ENCODE data around the gene TPRX2. TPM values are rescaled to one million over a fixed set of nuclear protein-coding genes. Genes with fewer than 3 reads are reported as not detected.
"Not testable (repeated sequence)": the region's sequence is repeated elsewhere in the genome, so short reads cannot be mapped to it uniquely, and the experiment has no call there.

TPRX2 gene
- total and polyA plus RNA-seq, 5 experiments from 2014 or later: not detected

DNA sequence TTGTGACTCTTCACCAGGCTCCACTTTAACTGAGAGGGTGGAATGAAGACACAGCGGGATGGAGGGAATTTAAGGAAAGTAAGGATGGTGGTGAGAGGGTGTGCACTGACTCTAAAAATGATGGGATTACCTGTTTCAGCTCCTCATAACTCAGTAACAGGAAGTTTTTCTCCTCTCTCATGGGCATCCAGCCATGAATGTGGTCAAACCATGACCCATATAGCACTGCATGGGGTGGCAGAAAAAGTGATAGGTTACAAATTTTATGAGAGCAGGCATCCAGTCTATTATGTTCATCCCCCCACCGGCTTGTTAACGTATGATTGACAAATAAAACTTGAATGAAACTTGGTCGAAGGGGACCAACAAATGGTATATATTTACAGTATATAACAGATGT, 19.9 kb downstream of the TPRX2 start:
- Mint-ChIP-seq H3K4me1 (no peaks in the 10 kb centered on the region), H3K9me3 (peaks cover 0 to 10% (median 2%) of the 10 kb centered on the region in 9 donors), H3K27me3 (peaks cover 11 to 44% (median 17%) of the 10 kb centered on the region in 5 donors), H3K4me3 (no peak overlapping the region), H3K27ac (no peak overlapping the region), H3K36me3 (no peaks in the 10 kb centered on the region)
- POLR2A ChIA-PET: no interaction called here
- DNase-seq (no peak), ATAC-seq (no peak)

DNA sequence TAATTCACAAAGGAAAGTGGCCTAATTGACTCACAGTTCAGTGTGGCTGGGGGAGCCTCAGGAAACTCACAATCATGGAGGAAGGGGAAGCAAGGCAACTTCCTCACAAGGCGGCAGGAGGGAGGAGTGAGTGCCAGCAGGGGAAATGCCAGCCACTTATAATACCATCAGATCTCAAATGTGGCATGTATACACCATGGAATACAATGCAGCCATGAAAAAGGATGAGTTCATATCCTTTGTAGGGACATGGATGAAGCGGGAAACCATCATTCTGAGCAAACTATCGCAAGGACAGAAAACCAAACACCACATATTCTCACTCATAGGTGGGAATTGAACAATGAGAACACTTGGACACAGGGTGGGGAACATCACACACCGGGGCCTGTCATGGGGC, 20.4 kb downstream of the TPRX2 start:
- H3K27ac Mint-ChIP-seq, POLR2A ChIA-PET, H3K4me1 Mint-ChIP-seq, H3K4me3 Mint-ChIP-seq, ATAC-seq, DNase-seq, H3K36me3 Mint-ChIP-seq: not testable (repeated sequence)
- Mint-ChIP-seq H3K27me3 (peaks cover 10 to 39% (median 17%) of the 10 kb centered on the region in 5 donors), H3K9me3 (peaks cover 0 to 10% (median 2%) of the 10 kb centered on the region in 9 donors)

DNA sequence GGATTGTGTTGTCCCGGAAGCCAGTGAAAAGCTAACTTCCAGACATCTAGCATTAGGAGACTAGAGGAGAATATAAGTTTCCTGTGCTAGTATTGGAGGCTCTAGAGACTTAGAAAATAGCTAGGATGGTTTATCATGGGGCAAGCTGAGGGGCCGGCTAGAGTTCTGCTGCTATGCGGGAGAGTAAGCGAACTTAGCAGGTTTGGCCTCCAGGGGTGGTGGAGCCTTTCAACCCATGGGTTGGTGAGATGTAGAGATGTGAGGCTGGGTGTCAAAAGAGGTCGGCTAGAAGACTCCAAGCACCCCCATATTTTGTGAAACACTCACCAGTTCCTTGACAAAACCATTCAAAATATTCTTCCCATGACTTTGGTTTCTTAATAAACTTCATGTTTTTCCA, 22.7 kb downstream of the TPRX2 start:
- Mint-ChIP-seq H3K27ac (no peak overlapping the region), H3K27me3 (peaks cover 16 to 45% (median 25%) of the 10 kb centered on the region in 5 donors), H3K4me3 (no peak overlapping the region), H3K4me1 (no peaks in the 10 kb centered on the region), H3K36me3 (no peaks in the 10 kb centered on the region), H3K9me3 (peaks cover 0 to 10% (median 2%) of the 10 kb centered on the region in 9 donors)
- POLR2A ChIA-PET: no interaction called here
- no peak for ATAC-seq
- DNase-seq: no peak

DNA sequence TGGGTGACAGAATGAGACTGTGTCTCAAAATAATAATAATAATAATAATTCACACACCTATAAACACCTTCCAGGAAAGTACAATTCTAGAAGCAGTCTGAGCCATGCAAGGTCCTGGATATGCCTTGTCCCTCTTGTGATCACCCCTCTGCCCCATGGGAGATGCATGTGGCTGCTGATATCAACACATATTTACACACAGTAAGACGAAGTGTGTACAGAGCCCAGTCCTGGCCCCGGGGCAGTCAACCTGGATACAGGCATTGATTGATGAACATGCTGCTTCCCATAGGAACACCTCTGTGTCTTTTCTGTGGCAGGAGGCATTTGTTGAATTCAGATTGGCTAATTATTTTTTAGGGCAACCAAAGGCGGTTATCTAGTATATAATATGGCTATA, 23.9 kb downstream of the TPRX2 start:
- Mint-ChIP-seq H3K9me3 (peaks cover 0 to 10% (median 2%) of the 10 kb centered on the region in 9 donors), H3K4me1 (no peaks in the 10 kb centered on the region), H3K27ac (peak overlapping the region in 1 of 10 donors; percentile 78), H3K4me3 (no peak overlapping the region), H3K27me3 (peaks cover 16 to 42% (median 25%) of the 10 kb centered on the region in 5 donors), H3K36me3 (no peaks in the 10 kb centered on the region)
- POLR2A ChIA-PET: no interaction called here
- ATAC-seq (no peak), DNase-seq (no peak)

DNA sequence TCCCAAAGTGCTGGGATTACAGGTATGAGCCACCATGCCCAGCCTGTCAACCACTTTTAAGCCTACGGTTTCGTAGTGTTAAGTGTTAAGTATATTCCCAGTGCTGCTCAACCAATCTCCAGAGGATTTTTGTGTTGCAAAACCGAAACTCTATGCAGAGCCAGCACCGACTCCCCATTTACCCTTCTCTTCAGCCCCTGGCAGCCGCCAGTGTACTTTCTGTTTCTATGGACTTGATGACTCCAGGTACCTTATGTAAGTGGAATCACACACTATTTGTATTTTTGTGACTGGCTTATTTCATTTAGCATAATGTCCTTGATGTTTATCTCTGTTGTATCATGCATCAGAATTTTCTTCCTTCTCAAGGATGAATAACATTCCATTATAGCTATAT, 26.0 kb downstream of the TPRX2 start:
- POLR2A ChIA-PET: no interaction called here
- Mint-ChIP-seq H3K27me3 (peaks cover 12 to 25% (median 19%) of the 10 kb centered on the region in 5 donors), H3K4me1 (no peaks in the 10 kb centered on the region), H3K36me3 (no peaks in the 10 kb centered on the region), H3K27ac (no peak overlapping the region), H3K9me3 (no peaks in the 10 kb centered on the region), H3K4me3 (no peak overlapping the region)
- DNase-seq (no peak), ATAC-seq (no peak)

DNA sequence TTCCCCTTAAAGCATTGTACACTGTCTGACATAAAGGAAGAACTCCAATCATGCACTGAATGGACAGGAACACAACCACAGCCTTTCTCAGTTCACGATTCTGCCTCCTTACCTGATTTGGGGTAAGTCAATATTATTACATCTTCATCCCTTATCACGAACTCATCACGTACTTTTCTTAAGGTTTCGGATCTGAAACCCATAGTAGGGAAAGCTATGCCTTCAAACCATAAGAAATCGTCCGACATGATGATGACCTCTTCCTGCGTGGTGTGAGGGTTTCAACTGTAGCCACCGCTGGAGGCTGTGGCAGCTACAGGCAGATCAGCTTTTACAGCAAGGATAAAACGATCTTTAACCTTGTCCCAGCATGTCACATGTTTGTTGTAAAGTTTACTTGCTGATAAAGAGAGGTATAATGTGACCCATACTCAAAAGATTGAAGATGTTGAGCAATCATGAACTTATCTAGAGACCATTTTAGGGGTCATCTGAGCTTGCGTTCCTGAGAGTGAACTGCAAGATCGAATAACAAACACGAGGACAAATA, 27.1 kb downstream of the TPRX2 start, which contains the start of gene SULT2A1:
TSS of gene SULT2A1 (minus strand) at position 306 of the 550 bp plus-strand sequence. CDS start at position 248, 58 bp downstream.
- DNase-seq (no peak), ATAC-seq (no peak)
- Mint-ChIP-seq H3K4me1 (no peaks in the 10 kb centered on the region), H3K27ac (no peak within 1 kb of the TSS), H3K9me3 (peaks cover 0 to 3% (median 0%) of the 10 kb centered on the region in 9 donors), H3K36me3 (no peaks in the 10 kb centered on the region), H3K27me3 (peaks cover 12 to 25% (median 19%) of the 10 kb centered on the region in 5 donors), H3K4me3 (no peak within 1 kb of the TSS)
- POLR2A ChIA-PET: no interaction called here

DNA sequence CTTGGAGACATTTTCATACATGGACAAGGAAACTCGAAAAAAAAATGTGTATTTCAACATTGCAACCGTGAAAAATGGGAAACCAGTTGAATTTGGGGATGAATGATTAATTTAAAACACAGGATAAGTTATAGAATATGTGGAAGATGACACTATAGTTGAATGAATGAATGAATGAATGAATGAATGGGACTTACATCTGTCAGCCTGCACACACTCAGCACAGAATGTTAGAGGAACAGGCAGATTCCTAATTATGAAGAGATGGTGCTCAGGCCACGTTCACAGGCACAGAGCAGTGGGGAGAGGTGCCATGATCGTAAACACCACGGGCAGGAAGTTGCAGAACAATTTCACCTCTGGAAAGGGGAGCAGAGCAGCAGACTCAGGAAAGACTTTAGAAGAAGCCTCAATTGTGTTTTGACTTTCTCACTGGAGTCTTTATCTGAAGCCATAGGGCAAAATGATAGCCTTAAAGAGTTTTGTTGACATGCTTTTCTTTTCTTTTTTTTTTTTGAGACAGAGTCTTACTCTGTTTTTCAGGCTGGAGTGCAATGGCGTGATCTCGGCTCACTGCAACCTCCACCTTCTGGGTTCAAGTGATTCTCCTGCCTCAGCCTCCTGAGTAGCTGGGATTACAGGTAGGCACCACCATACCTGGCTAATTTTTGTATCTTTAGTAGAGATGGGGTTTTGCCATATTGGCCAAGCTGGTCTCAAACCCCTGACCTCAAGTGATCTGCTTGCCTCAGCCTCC, 32.0 kb downstream of the TPRX2 start:
- POLR2A ChIA-PET: interaction anchor here (0.7 kb wide), 1 partner anchor 22 kb away, joined by 4 read pairs; no protein-coding TSS in a partner anchor

DNA sequence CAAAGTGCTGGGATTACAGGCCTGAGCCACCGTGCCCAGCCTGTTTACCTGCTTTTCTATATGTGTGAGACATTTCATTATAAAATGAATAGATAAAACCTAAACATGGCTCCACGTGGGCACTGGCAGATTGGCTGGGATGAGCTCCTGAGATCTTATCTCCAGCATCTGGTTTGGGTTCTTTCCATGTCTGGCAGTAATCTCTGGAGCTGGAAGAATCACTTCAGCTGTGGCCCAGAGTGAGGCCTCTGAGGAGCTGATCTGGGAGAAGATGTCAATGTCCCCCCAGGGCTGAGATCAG, 32.5 kb downstream of the TPRX2 start:
- DNase-seq (no peak), ATAC-seq (no peak)
- H3K27me3 Mint-ChIP-seq: peaks cover 0 to 6% (median 3%) of the 10 kb centered on the region in 5 donors
- peaks cover 0 to 15% (median 0%) of the 10 kb centered on the region in 9 donors for H3K9me3 Mint-ChIP-seq
- H3K27ac Mint-ChIP-seq: no peak overlapping the region
- H3K4me1 Mint-ChIP-seq: no peaks in the 10 kb centered on the region
- POLR2A ChIA-PET: interaction anchor here (0.7 kb wide), 1 partner anchor 23 kb away, joined by 4 read pairs; no protein-coding TSS in a partner anchor
- H3K36me3 Mint-ChIP-seq: no peaks in the 10 kb centered on the region
- no peak overlapping the region for H3K4me3 Mint-ChIP-seq

More for the DNA sequence above, 32.0 kb downstream of the TPRX2 start:
- DNase-seq (no peak), ATAC-seq (no peak)
- H3K27me3 Mint-ChIP-seq: peaks cover 4 to 10% (median 6%) of the 10 kb centered on the region in 5 donors
- H3K27ac Mint-ChIP-seq: no peak overlapping the region
- H3K4me3 Mint-ChIP-seq: no peak overlapping the region
- no peaks in the 10 kb centered on the region for H3K36me3 Mint-ChIP-seq
- peaks cover 0 to 15% (median 0%) of the 10 kb centered on the region in 9 donors for H3K9me3 Mint-ChIP-seq
- no peaks in the 10 kb centered on the region for H3K4me1 Mint-ChIP-seq

DNA sequence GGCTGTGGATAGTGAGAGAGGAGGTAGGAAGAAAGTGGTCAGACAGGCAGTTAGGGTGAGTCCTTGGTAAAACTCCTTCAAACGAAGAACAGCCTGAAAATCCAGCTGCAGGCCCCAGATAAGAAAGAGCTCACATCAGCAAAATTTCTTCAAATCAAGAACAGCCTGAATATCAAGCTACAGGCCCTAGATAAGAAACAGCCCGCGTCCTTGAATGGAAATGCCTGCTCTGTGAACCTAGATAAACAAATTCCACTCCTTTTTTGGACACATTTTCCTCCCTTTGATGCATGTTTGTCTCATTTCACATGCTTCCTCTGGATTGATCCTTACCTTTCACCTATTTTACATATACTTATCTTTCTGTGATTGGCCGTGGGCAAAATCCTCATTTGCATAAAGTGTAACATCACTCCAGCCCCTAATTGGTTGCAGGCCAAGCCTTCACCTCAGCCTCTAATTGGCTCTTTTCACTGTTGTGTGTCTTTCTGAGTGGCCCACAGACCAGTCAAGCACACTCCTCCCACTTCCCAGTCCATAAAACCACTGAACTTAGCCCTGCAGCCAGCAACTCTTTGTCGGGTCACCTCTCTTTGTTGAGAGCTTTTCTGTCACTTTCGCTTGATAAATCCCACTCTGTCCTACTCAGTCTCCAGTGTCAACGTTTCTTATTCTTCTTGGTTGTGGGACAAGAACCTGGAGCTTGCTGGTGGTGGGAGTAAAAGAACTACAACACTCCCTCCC, 33.1 kb downstream of the TPRX2 start:
- H3K9me3 Mint-ChIP-seq: peaks cover 0 to 15% (median 0%) of the 10 kb centered on the region in 9 donors
- no peaks in the 10 kb centered on the region for H3K4me1 Mint-ChIP-seq
- no peak overlapping the region for H3K27ac Mint-ChIP-seq
- POLR2A ChIA-PET: interaction anchor here (0.7 kb wide), 1 partner anchor 23 kb away, joined by 4 read pairs; no protein-coding TSS in a partner anchor
- ATAC-seq (no peak), DNase-seq (no peak)
- peaks cover 0 to 6% (median 3%) of the 10 kb centered on the region in 5 donors for H3K27me3 Mint-ChIP-seq
- H3K4me3 Mint-ChIP-seq: no peak overlapping the region
- H3K36me3 Mint-ChIP-seq: no peaks in the 10 kb centered on the region

DNA sequence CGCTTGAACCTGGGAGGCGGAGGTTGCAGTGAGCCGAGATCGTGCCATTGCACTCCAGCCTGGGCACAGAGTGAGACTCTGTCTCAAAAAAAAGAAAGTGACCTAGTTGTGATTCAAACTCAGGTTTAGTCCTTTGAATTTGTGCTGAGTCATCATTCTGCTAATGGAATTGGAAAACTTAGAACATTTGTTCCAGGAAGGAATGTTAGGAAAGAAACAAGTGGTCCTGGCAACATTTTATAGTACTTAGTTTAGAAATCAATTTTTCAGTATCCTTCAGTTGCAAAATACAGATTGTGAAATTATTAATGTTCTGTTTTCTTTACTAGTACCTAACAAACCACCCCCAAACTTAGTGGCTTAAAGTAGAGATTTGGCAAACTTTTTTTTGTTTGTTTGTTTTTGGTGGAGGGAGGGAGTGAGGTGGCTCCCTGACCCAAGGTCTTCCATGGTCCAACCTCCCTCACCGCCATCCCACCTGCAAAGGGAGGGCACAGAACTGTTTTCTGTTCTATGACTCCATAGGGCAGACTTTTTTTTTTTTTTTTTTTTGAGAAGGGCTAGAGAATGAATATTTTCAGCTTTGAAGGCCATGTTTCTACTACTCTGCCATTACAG, 36.2 kb downstream of the TPRX2 start:
- H3K4me3 Mint-ChIP-seq: no peak overlapping the region
- no peaks in the 10 kb centered on the region for H3K4me1 Mint-ChIP-seq
- H3K9me3 Mint-ChIP-seq: peaks cover 0 to 15% (median 0%) of the 10 kb centered on the region in 9 donors
- POLR2A ChIA-PET: no interaction called here
- H3K36me3 Mint-ChIP-seq: no peaks in the 10 kb centered on the region
- H3K27me3 Mint-ChIP-seq: peaks cover 0 to 17% (median 0%) of the 10 kb centered on the region in 5 donors
- no peak overlapping the region for H3K27ac Mint-ChIP-seq
- DNase-seq (no peak), ATAC-seq (no peak)

DNA sequence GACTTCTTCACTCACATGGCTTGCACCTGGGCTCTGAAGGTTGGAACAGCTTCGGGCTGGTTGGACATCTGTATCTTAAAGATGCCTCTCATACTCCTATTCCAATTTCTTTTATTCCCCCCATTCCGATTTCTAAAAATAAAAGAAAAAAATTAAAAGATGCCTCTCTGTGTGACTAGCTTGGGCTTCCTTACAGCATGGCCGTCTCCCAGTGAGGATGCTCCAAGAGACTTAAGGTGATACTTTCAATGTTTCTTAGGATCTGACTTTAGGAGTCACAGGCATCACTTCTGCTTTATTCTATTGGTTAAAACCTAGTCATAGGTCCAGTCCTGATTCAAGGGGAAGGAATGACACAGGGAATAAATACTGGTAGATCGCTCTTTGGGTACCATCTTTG, 37.0 kb downstream of the TPRX2 start:
- no peak for ATAC-seq
- POLR2A ChIA-PET: no interaction called here
- peaks cover 0 to 12% (median 0%) of the 10 kb centered on the region in 9 donors for H3K9me3 Mint-ChIP-seq
- no peaks in the 10 kb centered on the region for H3K4me1 Mint-ChIP-seq
- H3K4me3 Mint-ChIP-seq: no peak overlapping the region
- no peak for DNase-seq
- peaks cover 0 to 18% (median 3%) of the 10 kb centered on the region in 5 donors for H3K27me3 Mint-ChIP-seq
- no peaks in the 10 kb centered on the region for H3K36me3 Mint-ChIP-seq
- H3K27ac Mint-ChIP-seq: no peak overlapping the region

DNA sequence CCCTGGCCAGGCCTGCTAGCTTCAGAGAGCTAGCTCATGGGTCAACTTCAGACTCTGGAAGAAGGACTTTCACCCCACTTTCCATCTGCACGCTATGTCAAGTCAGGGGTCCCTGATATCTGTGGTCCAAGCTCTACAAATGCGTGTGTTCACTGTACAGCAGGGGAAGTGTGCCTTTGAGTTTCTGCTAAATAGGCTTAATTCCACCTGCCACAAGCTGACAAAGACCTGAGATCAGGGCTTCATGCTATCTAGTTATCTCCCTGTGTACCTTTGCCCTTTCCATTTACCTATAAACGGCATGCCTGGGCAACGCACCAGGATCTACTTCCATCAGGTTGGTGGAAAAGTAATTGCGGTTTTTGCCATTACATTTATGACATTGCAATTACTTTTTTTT, 37.7 kb downstream of the TPRX2 start:
- no peak for ATAC-seq
- no peak overlapping the region for H3K4me3 Mint-ChIP-seq
- no peak overlapping the region for H3K27ac Mint-ChIP-seq
- H3K36me3 Mint-ChIP-seq: no peaks in the 10 kb centered on the region
- peaks cover 0 to 18% (median 3%) of the 10 kb centered on the region in 5 donors for H3K27me3 Mint-ChIP-seq
- H3K9me3 Mint-ChIP-seq: peaks cover 0 to 10% (median 0%) of the 10 kb centered on the region in 9 donors
- POLR2A ChIA-PET: no interaction called here
- no peaks in the 10 kb centered on the region for H3K4me1 Mint-ChIP-seq
- DNase-seq: no peak

Measured in naive thymus-derived CD8-positive, alpha-beta T cell (primary cell).